Astrocyte (in vitro differentiated cells and primary cell): ENCODE measurements around the gene DDX31. TPM values are rescaled to one million over a fixed set of nuclear protein-coding genes. Genes with fewer than 3 reads are reported as not detected.

Experiments used
- DNase-seq: peaks from one replicate; pipeline ENCODE4 v3.0.0-alpha.2; 2010; ENCODE audit warnings: low read depth
- FAIRE-seq: peaks from 2 replicates; lab custom pipeline; 2011; peaks lifted over from hg19 to GRCh38; lab: Jason Lieb, UNC
- H2AFZ ChIP-seq: 2 replicates; pipeline ENCODE4 v1.6.0; 2012; ENCODE audit warnings: low read depth, low read length, inconsistent platforms
- H3K27ac ChIP-seq: 2 replicates; pipeline ENCODE4 v1.5.1; 2011; ENCODE audit warnings: low read depth, low read length, inconsistent platforms
- H3K27me3 ChIP-seq: 2 replicates; pipeline ENCODE4 v1.6.0; 2011; ENCODE audit warnings: low read length, inconsistent platforms; ENCODE audit not compliant: insufficient read depth
- H3K36me3 ChIP-seq: 2 replicates; pipeline ENCODE4 v1.5.1; 2011; ENCODE audit warnings: low read length, inconsistent platforms; ENCODE audit not compliant: insufficient read depth
- H3K4me1 ChIP-seq: 2 replicates; pipeline ENCODE4 v1.5.1; 2011; ENCODE audit warnings: low read length, inconsistent platforms; ENCODE audit not compliant: insufficient read depth
- H3K4me2 ChIP-seq: 2 replicates; pipeline ENCODE4 v1.6.0; 2012; ENCODE audit warnings: low read length, inconsistent platforms
- H3K4me3 ChIP-seq: 2 replicates; pipeline ENCODE4 v1.5.1; 2011; ENCODE audit warnings: low read depth, mild to moderate bottlenecking, low read length, inconsistent platforms; ENCODE audit not compliant: insufficient read depth
- H3K79me2 ChIP-seq: 2 replicates; pipeline ENCODE4 v1.6.0; 2012; ENCODE audit warnings: mild to moderate bottlenecking, low read length, inconsistent platforms; ENCODE audit not compliant: insufficient read depth
- H3K9ac ChIP-seq: 2 replicates; pipeline ENCODE4 v1.6.0; 2012; ENCODE audit warnings: mild to moderate bottlenecking, low read length, inconsistent platforms
- H3K9me3 ChIP-seq: 2 replicates; pipeline ENCODE4 v1.5.1; 2012; ENCODE audit warnings: low read depth, mild to moderate bottlenecking, low read length, inconsistent platforms; ENCODE audit not compliant: insufficient read depth
- H4K20me1 ChIP-seq: 2 replicates; pipeline ENCODE4 v1.6.0; 2012; ENCODE audit warnings: low read length, inconsistent platforms; ENCODE audit not compliant: insufficient read depth
- H3K27ac Mint-ChIP-seq: one replicate; pipeline ENCODE4 v1.8.0; 2021; ENCODE audit warnings: mild to moderate bottlenecking, mixed read lengths; ENCODE audit not compliant: unreplicated experiment
- H3K27me3 Mint-ChIP-seq: one replicate; pipeline ENCODE4 v1.8.0; 2021; ENCODE audit warnings: low read depth, mixed read lengths; ENCODE audit not compliant: unreplicated experiment
- H3K36me3 Mint-ChIP-seq: one replicate; pipeline ENCODE4 v1.8.0; 2021; ENCODE audit warnings: low read depth, mixed read lengths; ENCODE audit not compliant: unreplicated experiment
- H3K4me1 Mint-ChIP-seq: one replicate; pipeline ENCODE4 v1.8.0; 2021; ENCODE audit warnings: low read depth, mixed read lengths; ENCODE audit not compliant: unreplicated experiment
- H3K4me3 Mint-ChIP-seq: one replicate; pipeline ENCODE4 v1.8.0; 2021; ENCODE audit warnings: mild to moderate bottlenecking, moderate library complexity, mixed read lengths; ENCODE audit not compliant: unreplicated experiment
- H3K9me3 Mint-ChIP-seq: one replicate; pipeline ENCODE4 v1.8.0; 2021; ENCODE audit warnings: mild to moderate bottlenecking, mixed read lengths; ENCODE audit not compliant: unreplicated experiment
- EZH2 ChIP-seq: IDR thresholded peaks from 2 replicates; pipeline ENCODE4 v1.6.1; 2012; ENCODE audit warnings: mild to moderate bottlenecking, low read length, inconsistent platforms; ENCODE audit not compliant: insufficient read depth
- total RNA-seq: library from RNA; stranded (reverse); gene quantifications from 2 replicates; pipeline ENCODE4 v1.2.1, GENCODE V29; 2021
- TF ChIP-seq, protein P1 (sequence below): IDR thresholded peaks from 2 replicates; pipeline ENCODE4 v1.5.1; 2011; ENCODE audit warnings: low read depth, mild to moderate bottlenecking, inconsistent platforms, low read length, moderate library complexity; ENCODE audit not compliant: insufficient read depth

DDX31 gene
- total RNA-seq, 1 donor from 2014 or later = 20.5 TPM

DNA sequence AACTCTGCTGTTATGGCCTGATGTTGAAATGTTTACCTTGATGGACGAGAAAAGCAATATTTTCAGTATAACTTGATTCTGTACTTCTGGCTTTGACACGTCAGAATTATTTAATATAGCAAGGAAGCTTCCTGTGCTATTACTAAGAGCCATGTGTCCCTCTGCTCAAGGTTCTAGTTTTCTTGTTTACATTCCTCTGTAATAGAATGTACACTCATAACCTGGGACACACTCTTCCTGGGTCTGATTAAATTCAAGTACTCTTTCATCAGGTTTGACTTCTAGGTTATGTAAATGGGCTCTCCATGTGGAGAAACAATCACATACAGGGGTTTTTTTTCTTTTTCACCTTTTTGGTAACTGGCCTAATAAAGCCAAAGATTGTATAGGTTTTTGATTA lies 33.6 kb upstream of the DDX31 start:
- H3K4me3 Mint-ChIP-seq = no peak overlapping the region
- H3K9me3 ChIP-seq = no peaks in the 10 kb centered on the region
- H3K36me3 Mint-ChIP-seq = no peaks in the 10 kb centered on the region
- H3K27ac ChIP-seq = no peak overlapping the region
- H3K27me3 ChIP-seq = peaks cover 3% of the 10 kb centered on the region
- no peak overlapping the region for H3K9ac ChIP-seq
- H3K27ac Mint-ChIP-seq = no peak overlapping the region
- no peaks in the 10 kb centered on the region for H3K4me1 ChIP-seq
- no peak overlapping the region for H2AFZ ChIP-seq
- H3K27me3 Mint-ChIP-seq = peaks cover 4% of the 10 kb centered on the region
- H3K79me2 ChIP-seq = no peaks in the 10 kb centered on the region
- no peak for FAIRE-seq
- peaks cover 5% of the 10 kb centered on the region for H3K9me3 Mint-ChIP-seq
- H3K36me3 ChIP-seq = no peaks in the 10 kb centered on the region
- H3K4me3 ChIP-seq = no peak overlapping the region
- DNase-seq = peak; percentile 2
- no peak for TF ChIP-seq EZH2
- TF ChIP-seq, protein P1, sequence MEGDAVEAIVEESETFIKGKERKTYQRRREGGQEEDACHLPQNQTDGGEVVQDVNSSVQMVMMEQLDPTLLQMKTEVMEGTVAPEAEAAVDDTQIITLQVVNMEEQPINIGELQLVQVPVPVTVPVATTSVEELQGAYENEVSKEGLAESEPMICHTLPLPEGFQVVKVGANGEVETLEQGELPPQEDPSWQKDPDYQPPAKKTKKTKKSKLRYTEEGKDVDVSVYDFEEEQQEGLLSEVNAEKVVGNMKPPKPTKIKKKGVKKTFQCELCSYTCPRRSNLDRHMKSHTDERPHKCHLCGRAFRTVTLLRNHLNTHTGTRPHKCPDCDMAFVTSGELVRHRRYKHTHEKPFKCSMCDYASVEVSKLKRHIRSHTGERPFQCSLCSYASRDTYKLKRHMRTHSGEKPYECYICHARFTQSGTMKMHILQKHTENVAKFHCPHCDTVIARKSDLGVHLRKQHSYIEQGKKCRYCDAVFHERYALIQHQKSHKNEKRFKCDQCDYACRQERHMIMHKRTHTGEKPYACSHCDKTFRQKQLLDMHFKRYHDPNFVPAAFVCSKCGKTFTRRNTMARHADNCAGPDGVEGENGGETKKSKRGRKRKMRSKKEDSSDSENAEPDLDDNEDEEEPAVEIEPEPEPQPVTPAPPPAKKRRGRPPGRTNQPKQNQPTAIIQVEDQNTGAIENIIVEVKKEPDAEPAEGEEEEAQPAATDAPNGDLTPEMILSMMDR = no peak
- H4K20me1 ChIP-seq = no peaks in the 10 kb centered on the region
- no peak overlapping the region for H3K4me2 ChIP-seq
- H3K4me1 Mint-ChIP-seq = no peaks in the 10 kb centered on the region

DNA sequence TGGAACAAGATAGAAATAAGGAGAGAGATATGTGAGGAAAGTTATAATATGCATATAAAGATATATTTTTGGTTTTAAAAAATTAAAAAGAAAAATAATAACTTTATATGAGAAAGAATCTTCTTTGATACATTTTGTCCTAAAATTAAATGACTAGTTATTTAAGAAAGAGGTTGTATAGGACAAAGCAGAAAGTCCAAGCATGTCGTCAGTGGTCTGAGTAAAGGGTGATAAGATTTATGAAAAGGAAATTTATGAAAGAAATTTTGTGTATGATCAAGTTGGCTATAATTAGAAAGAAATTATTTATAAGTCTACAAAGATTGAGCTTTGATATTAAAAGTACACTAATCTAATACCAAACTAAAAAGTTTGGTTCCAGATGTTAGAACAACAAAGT lies 32.5 kb upstream of the DDX31 start:
- H3K27me3 ChIP-seq = peaks cover 3% of the 10 kb centered on the region
- H3K4me1 Mint-ChIP-seq = no peaks in the 10 kb centered on the region
- no peak for TF ChIP-seq EZH2
- TF ChIP-seq, protein P1 = no peak
- H2AFZ ChIP-seq = no peak overlapping the region
- no peaks in the 10 kb centered on the region for H3K9me3 ChIP-seq
- H3K4me2 ChIP-seq = no peak overlapping the region
- FAIRE-seq (no peak), DNase-seq (no peak)
- H3K27ac Mint-ChIP-seq = no peak overlapping the region
- no peaks in the 10 kb centered on the region for H3K4me1 ChIP-seq
- no peaks in the 10 kb centered on the region for H3K36me3 ChIP-seq
- H3K4me3 Mint-ChIP-seq = no peak overlapping the region
- H3K9me3 Mint-ChIP-seq = peaks cover 14% of the 10 kb centered on the region
- H3K36me3 Mint-ChIP-seq = no peaks in the 10 kb centered on the region
- H3K27ac ChIP-seq = no peak overlapping the region
- no peak overlapping the region for H3K9ac ChIP-seq
- peaks cover 3% of the 10 kb centered on the region for H3K27me3 Mint-ChIP-seq
- H4K20me1 ChIP-seq = no peaks in the 10 kb centered on the region
- no peaks in the 10 kb centered on the region for H3K79me2 ChIP-seq
- H3K4me3 ChIP-seq = no peak overlapping the region

DNA sequence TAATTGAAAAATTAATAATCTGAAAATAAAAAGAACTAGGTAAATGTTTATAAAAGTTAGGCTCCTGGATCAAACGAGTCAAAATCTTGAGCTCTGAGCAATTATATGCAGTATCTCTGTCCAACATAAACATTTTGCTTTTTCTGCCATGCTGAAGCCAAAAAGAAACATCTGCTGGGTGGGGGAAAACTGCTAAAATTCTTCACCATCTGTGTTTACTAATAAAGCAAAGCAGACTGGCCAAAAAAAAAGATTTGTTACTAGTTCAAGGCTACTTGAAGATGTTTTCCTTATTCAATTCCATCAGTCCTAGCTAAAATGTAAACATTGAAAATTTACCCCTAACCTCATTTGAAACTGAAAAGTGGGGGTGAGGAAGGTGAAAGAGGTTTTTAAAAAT lies 30.2 kb upstream of the DDX31 start:
- TF ChIP-seq, protein P1 = no peak
- no peak for TF ChIP-seq EZH2
- peaks cover 30% of the 10 kb centered on the region for H3K9me3 Mint-ChIP-seq
- Histone ChIP-seq H3K4me3 (no peak overlapping the region), H3K4me2 (no peak overlapping the region), H3K4me1 (no peaks in the 10 kb centered on the region), H4K20me1 (no peaks in the 10 kb centered on the region), H3K79me2 (no peaks in the 10 kb centered on the region), H3K27ac (no peak overlapping the region), H2AFZ (no peak overlapping the region), H3K9me3 (no peaks in the 10 kb centered on the region), H3K9ac (no peak overlapping the region), H3K27me3 (no peaks in the 10 kb centered on the region), H3K36me3 (no peaks in the 10 kb centered on the region)
- H3K36me3 Mint-ChIP-seq = peaks cover 3% of the 10 kb centered on the region
- peaks cover 3% of the 10 kb centered on the region for H3K27me3 Mint-ChIP-seq
- H3K27ac Mint-ChIP-seq = no peak overlapping the region
- no peaks in the 10 kb centered on the region for H3K4me1 Mint-ChIP-seq
- H3K4me3 Mint-ChIP-seq = no peak overlapping the region
- no peak for FAIRE-seq
- no peak for DNase-seq
